B cell (primary cell): ENCODE results near the gene LRRC25.

ENCODE experiments used
- CTCF ChIP-seq: fragments of 200-600 bp; IDR thresholded peaks from one replicate; pipeline ENCODE4 v1.8.0; 2022; ENCODE audit warnings: antibody characterized with exemption, mild to moderate bottlenecking
- EZH2 ChIP-seq: IDR thresholded peaks from 2 replicates; pipeline ENCODE4 v1.6.1; 2012; ENCODE audit warnings: borderline replicate concordance, low read depth, mild to moderate bottlenecking, moderate library complexity, low read length; ENCODE audit not compliant: insufficient read depth, poor library complexity, severe bottlenecking

DNA sequence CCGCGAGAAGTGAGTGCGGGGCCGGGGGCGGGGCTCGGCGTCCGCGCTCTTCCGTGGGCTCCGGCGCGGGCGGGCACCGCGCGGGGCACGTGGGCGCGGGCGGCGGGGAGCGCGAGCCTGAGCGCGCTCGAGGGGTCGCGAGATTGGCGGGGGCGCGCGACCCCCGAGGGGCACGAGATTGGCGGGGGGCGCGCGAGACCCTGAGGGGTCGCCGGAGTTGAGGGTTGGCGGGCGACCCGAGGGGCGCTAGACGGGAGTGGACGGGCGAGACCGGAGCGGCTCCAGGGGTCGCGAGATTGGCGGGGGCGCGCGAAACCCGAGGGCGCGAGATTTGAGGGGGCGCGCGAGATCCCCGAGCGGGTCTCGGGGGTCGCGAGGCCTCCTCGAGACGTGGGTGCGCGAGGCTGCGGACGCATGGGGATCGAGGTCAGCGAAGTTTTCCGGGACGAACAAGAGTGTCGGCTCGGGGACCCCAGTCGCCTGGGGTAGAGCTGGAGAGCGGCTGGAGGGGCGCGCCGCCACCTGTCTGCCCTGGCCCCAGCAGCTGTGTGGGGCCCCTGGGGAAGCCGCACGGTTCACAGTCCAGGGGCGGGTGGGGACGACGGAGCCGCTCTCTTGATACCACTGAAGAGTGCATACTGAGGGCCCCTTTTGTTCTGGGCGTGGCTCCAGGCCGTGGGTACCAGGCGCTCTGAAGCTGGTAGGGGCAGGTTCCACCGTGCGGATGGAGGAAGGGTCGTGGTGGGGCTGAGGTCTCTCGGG lies 22.5 kb upstream of the LRRC25 start:
- TF ChIP-seq CTCF = no peak
- TF ChIP-seq EZH2 = no peak
